Adipocyte (in vitro differentiated cells): ENCODE data around the gene CRYBB1.
"Not testable (repeated sequence)": the region's sequence is repeated elsewhere in the genome, so short reads cannot be mapped to it uniquely, and the experiment has no call there.

Experiments used
- DNase-seq: peaks from one replicate; pipeline ENCODE4 v3.0.0-alpha.2; 2015; ENCODE audit warnings: low read depth
- H3K27me3 ChIP-seq: replicated peaks from 2 replicates; pipeline ENCODE4 v1.7.0; 2013; ENCODE audit warnings: mild to moderate bottlenecking, low read length, moderate library complexity; ENCODE audit not compliant: control insufficient read depth, insufficient read depth
- H3K36me3 ChIP-seq: 2 replicates; pipeline ENCODE4 v1.7.0; 2013; ENCODE audit warnings: low read length, mild to moderate bottlenecking, moderate library complexity; ENCODE audit not compliant: control insufficient read depth, insufficient read depth, severe bottlenecking
- H3K4me1 ChIP-seq: 2 replicates; pipeline ENCODE4 v1.7.0; 2013; ENCODE audit warnings: mild to moderate bottlenecking, low read length, moderate library complexity; ENCODE audit not compliant: control insufficient read depth, insufficient read depth
- H3K4me3 ChIP-seq: 2 replicates; pipeline ENCODE4 v1.7.0; 2013; ENCODE audit warnings: mild to moderate bottlenecking, low read length, moderate library complexity
- H3K9ac ChIP-seq: 2 replicates; pipeline ENCODE4 v1.7.0; 2013; ENCODE audit warnings: mild to moderate bottlenecking, low read length, moderate library complexity
- H3K9me3 ChIP-seq: 2 replicates; pipeline ENCODE4 v1.7.0; 2013; ENCODE audit warnings: mild to moderate bottlenecking, low read length, moderate library complexity; ENCODE audit not compliant: control insufficient read depth

Gene CRYBB1

DNA sequence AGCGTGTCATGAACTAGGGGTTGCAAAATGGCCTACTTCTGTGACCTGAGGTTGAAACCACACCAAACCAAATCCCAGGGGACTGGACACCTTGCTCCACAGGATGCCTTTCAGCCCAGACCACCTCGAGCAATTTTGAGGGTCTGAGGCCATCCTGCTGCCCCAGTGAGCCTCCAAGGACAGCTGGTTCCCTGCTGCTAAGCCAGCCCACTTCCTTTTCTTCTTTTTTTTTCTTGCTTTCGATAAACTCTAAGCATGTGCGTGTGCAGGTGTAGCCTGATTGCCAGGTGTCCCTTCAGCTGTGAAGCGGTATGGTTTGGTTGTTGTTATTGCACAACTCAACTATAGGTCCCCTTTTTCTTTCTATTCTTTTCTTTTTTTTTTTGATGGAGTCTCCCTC is 2.7 kb downstream of the CRYBB1 start:
- H3K27me3 ChIP-seq: peaks cover 49% of the 10 kb centered on the region
- no peaks in the 10 kb centered on the region for H3K36me3 ChIP-seq
- H3K9me3 ChIP-seq: no peaks in the 10 kb centered on the region
- H3K9ac ChIP-seq: no peak overlapping the region
- no peak overlapping the region for H3K4me3 ChIP-seq
- H3K4me1 ChIP-seq: peaks cover 7% of the 10 kb centered on the region
- DNase-seq: no peak

GRCh38 chr22:26614322-26614721 is 3.5 kb downstream of the CRYBB1 start:
- Histone ChIP-seq H3K36me3 (no peaks in the 10 kb centered on the region), H3K9ac (no peak overlapping the region), H3K27me3 (peaks cover 49% of the 10 kb centered on the region), H3K9me3 (no peaks in the 10 kb centered on the region), H3K4me1 (peaks cover 7% of the 10 kb centered on the region), H3K4me3 (no peak overlapping the region)
- no peak for DNase-seq

DNA sequence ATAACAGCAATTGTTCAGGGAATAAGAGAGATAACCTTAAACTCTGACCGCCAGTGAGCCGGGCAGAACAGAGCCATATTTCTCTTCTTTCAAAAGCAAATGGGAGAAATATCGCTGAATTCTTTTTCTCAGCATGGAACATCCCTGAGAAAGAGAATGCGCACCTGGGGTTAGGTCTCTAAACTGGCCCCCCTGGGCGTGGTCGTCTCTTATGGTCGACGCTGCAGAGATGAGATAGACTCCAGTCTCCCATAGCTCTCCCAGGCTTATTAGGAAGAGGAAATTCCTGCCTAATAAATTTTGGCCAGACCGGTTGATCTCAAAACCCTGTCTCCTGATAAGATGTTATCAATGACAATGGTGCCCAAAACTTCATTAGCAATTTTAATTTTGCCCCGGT is 4.1 kb downstream of the CRYBB1 start:
- not testable (repeated sequence) for DNase-seq, H3K4me1 ChIP-seq, H3K9ac ChIP-seq, H3K4me3 ChIP-seq, H3K36me3 ChIP-seq, H3K9me3 ChIP-seq
- H3K27me3 ChIP-seq: peaks cover 51% of the 10 kb centered on the region

GRCh38 chr22:26612652-26613051 is 5.2 kb downstream of the CRYBB1 start:
- H3K4me3 ChIP-seq: no peak overlapping the region
- no peaks in the 10 kb centered on the region for H3K36me3 ChIP-seq
- peaks cover 7% of the 10 kb centered on the region for H3K4me1 ChIP-seq
- peaks cover 51% of the 10 kb centered on the region for H3K27me3 ChIP-seq
- no peak overlapping the region for H3K9ac ChIP-seq
- H3K9me3 ChIP-seq: no peaks in the 10 kb centered on the region
- DNase-seq: no peak

- H3K36me3 ChIP-seq: no peaks in the 10 kb centered on the region
Measured at GRCh38 chr22:26610996-26611395, 6.8 kb downstream of the CRYBB1 start.

DNA sequence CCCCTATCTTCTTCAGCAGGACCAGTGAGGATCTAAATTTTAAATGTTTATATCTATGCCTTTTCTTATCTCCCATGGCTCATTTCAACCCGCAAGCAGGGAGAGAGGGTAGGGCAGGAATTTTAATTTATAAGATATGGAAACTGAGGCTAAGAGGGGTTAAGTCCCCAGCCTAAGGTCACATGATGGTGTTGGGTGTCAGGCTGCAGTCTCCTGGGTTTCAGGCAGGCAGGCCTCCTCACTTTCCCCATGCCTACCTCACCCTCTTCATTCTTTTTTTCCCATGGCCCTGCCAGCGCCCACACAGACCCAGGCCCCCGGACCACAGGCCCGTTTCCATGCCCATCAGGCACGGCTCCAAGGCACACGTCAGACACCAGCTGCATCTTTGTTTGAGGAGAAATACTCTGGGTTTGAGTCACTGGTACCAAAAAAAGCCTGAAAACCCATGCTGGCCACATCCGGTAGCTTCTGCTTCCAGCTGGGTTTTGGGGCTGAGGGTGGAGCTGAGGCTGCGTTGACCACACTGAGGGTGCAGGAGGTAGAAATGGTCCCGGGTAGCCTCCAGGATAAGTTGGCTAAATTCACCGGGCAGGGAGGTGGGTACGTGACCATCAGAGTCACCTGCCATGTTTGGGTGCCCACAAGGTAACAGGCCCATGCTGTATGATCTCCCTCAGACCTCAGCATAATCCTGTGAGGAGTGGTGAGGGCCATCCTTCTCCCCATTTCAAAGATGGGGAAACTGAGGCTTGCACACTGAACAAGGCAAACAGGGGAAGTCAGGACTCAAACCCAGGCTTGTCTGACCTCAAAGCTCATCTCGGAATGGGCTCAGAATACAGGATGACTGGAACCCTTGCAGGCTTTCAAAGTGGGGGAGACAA is 7.5 kb downstream of the CRYBB1 start:
- Histone ChIP-seq H3K36me3 (no peaks in the 10 kb centered on the region), H3K27me3 (peaks cover 31% of the 10 kb centered on the region), H3K9ac (no peak overlapping the region), H3K4me1 (peaks cover 7% of the 10 kb centered on the region), H3K9me3 (no peaks in the 10 kb centered on the region), H3K4me3 (no peak overlapping the region)
- peak; percentile 86 for DNase-seq

More at GRCh38 chr22:26610996-26611395, 6.8 kb downstream of the CRYBB1 start:
- H3K4me1 ChIP-seq: peaks cover 7% of the 10 kb centered on the region
- H3K4me3 ChIP-seq: no peak overlapping the region
- H3K9me3 ChIP-seq: no peaks in the 10 kb centered on the region
- DNase-seq: no peak
- no peak overlapping the region for H3K9ac ChIP-seq
- H3K27me3 ChIP-seq: peaks cover 34% of the 10 kb centered on the region

- Histone ChIP-seq H3K4me1 (peaks cover 7% of the 10 kb centered on the region), H3K27me3 (peaks cover 22% of the 10 kb centered on the region), H3K9ac (no peak overlapping the region)
Measured at GRCh38 chr22:26609287-26609686, 8.5 kb downstream of the CRYBB1 start.

GRCh38 chr22:26608129-26608528 is 9.7 kb downstream of the CRYBB1 start:
- no peaks in the 10 kb centered on the region for H3K36me3 ChIP-seq
- H3K9me3 ChIP-seq: no peaks in the 10 kb centered on the region
- no peak for DNase-seq
- H3K4me3 ChIP-seq: no peak overlapping the region
- H3K9ac ChIP-seq: no peak overlapping the region
- peaks cover 19% of the 10 kb centered on the region for H3K27me3 ChIP-seq
- peaks cover 7% of the 10 kb centered on the region for H3K4me1 ChIP-seq

More at GRCh38 chr22:26609287-26609686, 8.5 kb downstream of the CRYBB1 start:
- no peak for DNase-seq
- H3K4me3 ChIP-seq: no peak overlapping the region
- H3K36me3 ChIP-seq: no peaks in the 10 kb centered on the region
- H3K9me3 ChIP-seq: no peaks in the 10 kb centered on the region

DNA sequence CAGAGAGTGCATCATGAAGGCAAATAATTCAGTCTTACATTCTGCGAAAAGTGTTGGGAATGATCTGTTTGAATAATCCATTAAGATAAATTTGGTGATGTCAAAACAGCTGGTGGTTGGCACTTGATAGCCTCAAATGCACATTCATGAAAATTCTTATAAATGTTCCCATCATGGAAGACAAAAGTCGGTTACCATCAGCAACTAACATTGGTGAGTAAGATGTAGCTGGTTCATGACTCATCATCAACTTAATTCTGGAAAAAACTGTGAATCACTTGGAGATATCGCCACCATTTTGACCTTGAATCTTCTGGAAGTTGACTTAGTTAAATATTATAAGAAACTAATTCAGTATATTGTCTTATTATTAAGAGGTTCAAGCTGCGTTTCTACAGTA is 11.2 kb downstream of the CRYBB1 start:
- H3K36me3 ChIP-seq: no peaks in the 10 kb centered on the region
- peak; percentile 12 for DNase-seq
- H3K4me1 ChIP-seq: peaks cover 7% of the 10 kb centered on the region
- no peak overlapping the region for H3K9ac ChIP-seq
- no peaks in the 10 kb centered on the region for H3K9me3 ChIP-seq
- H3K27me3 ChIP-seq: peaks cover 7% of the 10 kb centered on the region
- H3K4me3 ChIP-seq: no peak overlapping the region

DNA sequence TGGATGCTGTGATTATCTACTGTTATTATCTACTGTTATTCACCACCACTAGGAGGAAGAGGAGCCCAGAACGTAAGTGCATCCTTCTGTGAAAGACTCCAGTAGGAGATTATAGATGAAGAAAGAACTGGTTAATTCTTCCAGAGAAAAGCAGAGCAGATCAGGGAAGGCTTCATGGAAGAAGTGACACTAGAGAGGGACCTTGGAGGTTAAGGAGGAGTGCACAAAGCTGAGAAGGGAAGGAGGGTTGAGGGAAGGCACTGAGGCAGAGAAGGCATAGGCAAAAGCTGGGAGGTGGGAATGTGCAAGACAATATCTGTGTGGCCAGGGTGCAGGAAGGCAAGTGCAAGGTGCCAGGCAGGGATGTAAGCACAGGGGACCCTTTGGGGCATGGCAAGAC is 13.5 kb downstream of the CRYBB1 start:
- H3K27me3 ChIP-seq: peaks cover 21% of the 10 kb centered on the region
- H3K9me3 ChIP-seq: no peaks in the 10 kb centered on the region
- DNase-seq: no peak
- H3K9ac ChIP-seq: no peak overlapping the region
- no peaks in the 10 kb centered on the region for H3K36me3 ChIP-seq
- no peaks in the 10 kb centered on the region for H3K4me1 ChIP-seq
- H3K4me3 ChIP-seq: no peak overlapping the region

- Histone ChIP-seq H3K4me3 (no peak overlapping the region), H3K4me1 (no peaks in the 10 kb centered on the region), H3K27me3 (peaks cover 28% of the 10 kb centered on the region), H3K36me3 (no peaks in the 10 kb centered on the region), H3K9me3 (no peaks in the 10 kb centered on the region), H3K9ac (no peak overlapping the region)
- no peak for DNase-seq
Measured at GRCh38 chr22:26602127-26602526, 15.7 kb downstream of the CRYBB1 start.
